GM12891 (cell line): ENCODE results near the gene ADIRF.
"Not testable (repeated sequence)": the region's sequence is repeated elsewhere in the genome, so short reads cannot be mapped to it uniquely, and the experiment has no call there.

Source experiments
- POLR2A ChIP-seq: IDR thresholded peaks from 2 replicates; pipeline ENCODE4 v1.6.1; 2011; ENCODE audit warnings: low read depth, low read length, control low read depth
- POLR2AphosphoS5 ChIP-seq: IDR thresholded peaks from 2 replicates; pipeline ENCODE4 v1.6.1; 2011; ENCODE audit warnings: low read depth, low read length, control low read depth
- SPI1 ChIP-seq: IDR thresholded peaks from 2 replicates; pipeline ENCODE4 v1.6.1; 2011; ENCODE audit warnings: low read depth, low read length, control low read depth
- TAF1 ChIP-seq: IDR thresholded peaks from 2 replicates; pipeline ENCODE4 v1.6.1; 2011; ENCODE audit warnings: low read depth, low read length, control low read depth

- not testable (repeated sequence) for TF ChIP-seq POLR2A, POLR2AphosphoS5, SPI1, TAF1
Observed at GRCh38 chr10:86952697-86953096, 15.6 kb upstream of the ADIRF start.
